ENCODE results near the gene MT1A. TPM values are rescaled to one million over a fixed set of nuclear protein-coding genes. Genes with fewer than 3 reads are reported as not detected.
"Not testable (repeated sequence)": the region's sequence is repeated elsewhere in the genome, so short reads cannot be mapped to it uniquely, and the experiment has no call there.

MT1A gene
- total RNA-seq, 1 donor from 2014 or later, result 62.4 TPM

GRCh38 chr16:56673921-56674320 lies 35.5 kb downstream of the MT1A start:
- peak; percentile 70 for TF ChIP-seq CTCF (conservative IDR thresholded peaks at IDR 0.05; ENCODE audit: low read depth, low read length)
- no peak for DNase-seq (ENCODE audit: low read depth)
- H3K4me3 ChIP-seq (ENCODE audit: low read depth, low read length), result no peak overlapping the region

- not testable (repeated sequence) for DNase-seq (ENCODE audit: low read depth); H3K4me3 ChIP-seq (ENCODE audit: low read depth, low read length)
These were observed 36.1 kb downstream of the MT1A start for GRCh38 chr16:56674570-56674969.

GRCh38 chr16:56675685-56676210 lies 37.3 kb downstream of the MT1A start:
- TF ChIP-seq CTCF (conservative IDR thresholded peaks at IDR 0.05; ENCODE audit: low read depth, low read length), result no peak
- peak overlapping the region; percentile 19 for H3K4me3 ChIP-seq (ENCODE audit: low read depth, low read length)
- no peak for DNase-seq (ENCODE audit: low read depth)

- DNase-seq (ENCODE audit: low read depth), result no peak
- TF ChIP-seq CTCF (conservative IDR thresholded peaks at IDR 0.05; ENCODE audit: low read depth, low read length), result no peak
- H3K4me3 ChIP-seq (ENCODE audit: low read depth, low read length), result no peak overlapping the region
These were observed 39.0 kb downstream of the MT1A start for GRCh38 chr16:56677474-56677873.

- DNase-seq (ENCODE audit: low read depth), result no peak
- no peak for TF ChIP-seq CTCF (conservative IDR thresholded peaks at IDR 0.05; ENCODE audit: low read depth, low read length)
- no peak overlapping the region for H3K4me3 ChIP-seq (ENCODE audit: low read depth, low read length)
These were observed 40.7 kb downstream of the MT1A start for GRCh38 chr16:56679078-56679730.

GRCh38 chr16:56679818-56680217 lies 41.4 kb downstream of the MT1A start:
- no peak for DNase-seq (ENCODE audit: low read depth)
- no peak overlapping the region for H3K4me3 ChIP-seq (ENCODE audit: low read depth, low read length)
- TF ChIP-seq CTCF (conservative IDR thresholded peaks at IDR 0.05; ENCODE audit: low read depth, low read length), result no peak

GRCh38 chr16:56681939-56682702 lies 43.7 kb downstream of the MT1A start, which contains the start of gene MT1X:
MT1X (plus strand) TSS chr16:56682470; CDS start chr16:56682541, 71 bp downstream.
- TF ChIP-seq CTCF (conservative IDR thresholded peaks at IDR 0.05; ENCODE audit: low read depth, low read length), result no peak

More at GRCh38 chr16:56681939-56682702, 43.7 kb downstream of the MT1A start, which contains the start of gene MT1X:
- peak; percentile 43 for DNase-seq (ENCODE audit: low read depth)
- H3K4me3 ChIP-seq (ENCODE audit: low read depth, low read length), result peak within 1 kb of the TSS; percentile 97

All from epithelial cell of proximal tubule (primary cell).